Ovary (tissue), 3 donors: ENCODE data around the gene ANKRD10.

Source experiments
- POLR2A ChIP-seq: fragments of 450-650 bp; IDR thresholded peaks from one replicate; pipeline ENCODE4 v1.6.1; 2017; ENCODE audit warnings: antibody characterized with exemption, mild to moderate bottlenecking, moderate library complexity
- TF ChIP-seq, protein P1 (sequence below), 3 donors: fragments of 450-650 bp in 2 of 3; fragments of 200-600 bp in 1 of 3; IDR thresholded peaks; one replicate each; pipeline versions ENCODE4 v1.5.1 to v1.8.0; 2016 to 2022; ENCODE audit warnings: antibody characterized with exemption in 3 of 3, mild to moderate bottlenecking in 1 of 3
- donor health status: DM: no; HTN: no; CAD: no.

GRCh38 chr13:110876609-110877008, 38.3 kb downstream of the ANKRD10 start:
- TF ChIP-seq, protein P1, sequence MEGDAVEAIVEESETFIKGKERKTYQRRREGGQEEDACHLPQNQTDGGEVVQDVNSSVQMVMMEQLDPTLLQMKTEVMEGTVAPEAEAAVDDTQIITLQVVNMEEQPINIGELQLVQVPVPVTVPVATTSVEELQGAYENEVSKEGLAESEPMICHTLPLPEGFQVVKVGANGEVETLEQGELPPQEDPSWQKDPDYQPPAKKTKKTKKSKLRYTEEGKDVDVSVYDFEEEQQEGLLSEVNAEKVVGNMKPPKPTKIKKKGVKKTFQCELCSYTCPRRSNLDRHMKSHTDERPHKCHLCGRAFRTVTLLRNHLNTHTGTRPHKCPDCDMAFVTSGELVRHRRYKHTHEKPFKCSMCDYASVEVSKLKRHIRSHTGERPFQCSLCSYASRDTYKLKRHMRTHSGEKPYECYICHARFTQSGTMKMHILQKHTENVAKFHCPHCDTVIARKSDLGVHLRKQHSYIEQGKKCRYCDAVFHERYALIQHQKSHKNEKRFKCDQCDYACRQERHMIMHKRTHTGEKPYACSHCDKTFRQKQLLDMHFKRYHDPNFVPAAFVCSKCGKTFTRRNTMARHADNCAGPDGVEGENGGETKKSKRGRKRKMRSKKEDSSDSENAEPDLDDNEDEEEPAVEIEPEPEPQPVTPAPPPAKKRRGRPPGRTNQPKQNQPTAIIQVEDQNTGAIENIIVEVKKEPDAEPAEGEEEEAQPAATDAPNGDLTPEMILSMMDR (IDR thresholded peaks at IDR 0.05), result no peak
- TF ChIP-seq POLR2A, result no peak
